ENCODE measurements around the gene SCN9A. TPM values are rescaled to one million over a fixed set of nuclear protein-coding genes. Genes with fewer than 3 reads are reported as not detected.

The SCN9A gene
- total RNA-seq, 1 donor from 2014 or later = not detected

- no peaks in the 10 kb centered on the region for H3K27me3 Mint-ChIP-seq (ENCODE audit: low read depth)
Observed at GRCh38 chr2:166343467-166343866, 32.3 kb downstream of the SCN9A start.

GRCh38 chr2:166341426-166341825 lies 34.3 kb downstream of the SCN9A start:
- Mint-ChIP-seq H3K27ac (no peak overlapping the region), H3K4me1 (ENCODE audit: low read depth) (no peaks in the 10 kb centered on the region), H3K4me3 (ENCODE audit: low read depth) (no peak overlapping the region), H3K36me3 (ENCODE audit: low read depth) (no peaks in the 10 kb centered on the region), H3K9me3 (no peaks in the 10 kb centered on the region), H3K27me3 (ENCODE audit: low read depth) (no peaks in the 10 kb centered on the region)
- DNase-seq (ENCODE audit: low spot score) = no peak
- intact Hi-C loops (cut with micrococcal nuclease) = no loop called here

More at GRCh38 chr2:166343467-166343866, 32.3 kb downstream of the SCN9A start:
- Mint-ChIP-seq H3K27ac (no peak overlapping the region), H3K4me1 (ENCODE audit: low read depth) (no peaks in the 10 kb centered on the region), H3K4me3 (ENCODE audit: low read depth) (no peak overlapping the region), H3K9me3 (no peaks in the 10 kb centered on the region), H3K36me3 (ENCODE audit: low read depth) (no peaks in the 10 kb centered on the region)
- intact Hi-C loops (cut with micrococcal nuclease) = no loop called here
- DNase-seq (ENCODE audit: low spot score) = no peak

- no peak for DNase-seq (ENCODE audit: low spot score)
- H3K36me3 Mint-ChIP-seq (ENCODE audit: low read depth) = no peaks in the 10 kb centered on the region
- no peaks in the 10 kb centered on the region for H3K9me3 Mint-ChIP-seq
- no peaks in the 10 kb centered on the region for H3K27me3 Mint-ChIP-seq (ENCODE audit: low read depth)
- intact Hi-C loops (cut with micrococcal nuclease) = no loop called here
- H3K27ac Mint-ChIP-seq = no peak overlapping the region
- H3K4me1 Mint-ChIP-seq (ENCODE audit: low read depth) = no peaks in the 10 kb centered on the region
- H3K4me3 Mint-ChIP-seq (ENCODE audit: low read depth) = no peak overlapping the region
Observed at GRCh38 chr2:166338831-166339339, 36.9 kb downstream of the SCN9A start.

GRCh38 chr2:166337932-166338331 lies 37.8 kb downstream of the SCN9A start:
- H3K36me3 Mint-ChIP-seq (ENCODE audit: low read depth) = no peaks in the 10 kb centered on the region
- H3K4me1 Mint-ChIP-seq (ENCODE audit: low read depth) = no peaks in the 10 kb centered on the region
- H3K4me3 Mint-ChIP-seq (ENCODE audit: low read depth) = no peak overlapping the region
- DNase-seq (ENCODE audit: low spot score) = no peak
- H3K9me3 Mint-ChIP-seq = no peaks in the 10 kb centered on the region
- no peak overlapping the region for H3K27ac Mint-ChIP-seq
- H3K27me3 Mint-ChIP-seq (ENCODE audit: low read depth) = no peaks in the 10 kb centered on the region
- intact Hi-C loops (cut with micrococcal nuclease) = no loop called here

GRCh38 chr2:166335284-166335683 lies 40.5 kb downstream of the SCN9A start:
- H3K4me1 Mint-ChIP-seq (ENCODE audit: low read depth) = no peaks in the 10 kb centered on the region
- H3K27me3 Mint-ChIP-seq (ENCODE audit: low read depth) = no peaks in the 10 kb centered on the region
- no peak overlapping the region for H3K27ac Mint-ChIP-seq
- intact Hi-C loops (cut with micrococcal nuclease) = no loop called here
- no peak for DNase-seq (ENCODE audit: low spot score)
- no peak overlapping the region for H3K4me3 Mint-ChIP-seq (ENCODE audit: low read depth)
- H3K36me3 Mint-ChIP-seq (ENCODE audit: low read depth) = no peaks in the 10 kb centered on the region
- no peaks in the 10 kb centered on the region for H3K9me3 Mint-ChIP-seq

- Mint-ChIP-seq H3K36me3 (ENCODE audit: low read depth) (no peaks in the 10 kb centered on the region), H3K4me3 (ENCODE audit: low read depth) (no peak overlapping the region), H3K9me3 (no peaks in the 10 kb centered on the region), H3K27me3 (ENCODE audit: low read depth) (no peaks in the 10 kb centered on the region), H3K27ac (no peak overlapping the region), H3K4me1 (ENCODE audit: low read depth) (no peaks in the 10 kb centered on the region)
- DNase-seq (ENCODE audit: low spot score) = no peak
- intact Hi-C loops (cut with micrococcal nuclease) = no loop called here
Observed at GRCh38 chr2:166334805-166335204, 40.9 kb downstream of the SCN9A start.

- H3K36me3 Mint-ChIP-seq (ENCODE audit: low read depth) = no peaks in the 10 kb centered on the region
- no peak overlapping the region for H3K27ac Mint-ChIP-seq
- no peak overlapping the region for H3K4me3 Mint-ChIP-seq (ENCODE audit: low read depth)
- intact Hi-C loops (cut with micrococcal nuclease) = no loop called here
- H3K4me1 Mint-ChIP-seq (ENCODE audit: low read depth) = no peaks in the 10 kb centered on the region
- DNase-seq (ENCODE audit: low spot score) = no peak
- no peaks in the 10 kb centered on the region for H3K27me3 Mint-ChIP-seq (ENCODE audit: low read depth)
- H3K9me3 Mint-ChIP-seq = no peaks in the 10 kb centered on the region
Observed at GRCh38 chr2:166333801-166334200, 41.9 kb downstream of the SCN9A start.

GRCh38 chr2:166332106-166332505 lies 43.6 kb downstream of the SCN9A start:
- intact Hi-C loops (cut with micrococcal nuclease) = no loop called here
- Mint-ChIP-seq H3K36me3 (ENCODE audit: low read depth) (no peaks in the 10 kb centered on the region), H3K27ac (no peak overlapping the region), H3K9me3 (no peaks in the 10 kb centered on the region), H3K4me3 (ENCODE audit: low read depth) (no peak overlapping the region), H3K4me1 (ENCODE audit: low read depth) (no peaks in the 10 kb centered on the region), H3K27me3 (ENCODE audit: low read depth) (no peaks in the 10 kb centered on the region)
- no peak for DNase-seq (ENCODE audit: low spot score)

- no peaks in the 10 kb centered on the region for H3K27me3 Mint-ChIP-seq (ENCODE audit: low read depth)
- DNase-seq (ENCODE audit: low spot score) = no peak
- intact Hi-C loops (cut with micrococcal nuclease) = no loop called here
- no peaks in the 10 kb centered on the region for H3K9me3 Mint-ChIP-seq
- H3K4me3 Mint-ChIP-seq (ENCODE audit: low read depth) = no peak overlapping the region
- H3K36me3 Mint-ChIP-seq (ENCODE audit: low read depth) = no peaks in the 10 kb centered on the region
- H3K27ac Mint-ChIP-seq = no peak overlapping the region
- H3K4me1 Mint-ChIP-seq (ENCODE audit: low read depth) = no peaks in the 10 kb centered on the region
Observed at GRCh38 chr2:166331468-166331867, 44.3 kb downstream of the SCN9A start.

- Mint-ChIP-seq H3K9me3 (no peaks in the 10 kb centered on the region), H3K4me1 (ENCODE audit: low read depth) (no peaks in the 10 kb centered on the region), H3K27me3 (ENCODE audit: low read depth) (no peaks in the 10 kb centered on the region), H3K36me3 (ENCODE audit: low read depth) (no peaks in the 10 kb centered on the region), H3K27ac (no peak overlapping the region), H3K4me3 (ENCODE audit: low read depth) (no peak overlapping the region)
- intact Hi-C loops (cut with micrococcal nuclease) = no loop called here
- no peak for DNase-seq (ENCODE audit: low spot score)
Observed at GRCh38 chr2:166329465-166329864, 46.3 kb downstream of the SCN9A start.

- Mint-ChIP-seq H3K27me3 (ENCODE audit: low read depth) (no peaks in the 10 kb centered on the region), H3K36me3 (ENCODE audit: low read depth) (no peaks in the 10 kb centered on the region), H3K27ac (no peak overlapping the region), H3K4me1 (ENCODE audit: low read depth) (no peaks in the 10 kb centered on the region), H3K9me3 (no peaks in the 10 kb centered on the region), H3K4me3 (ENCODE audit: low read depth) (no peak overlapping the region)
- intact Hi-C loops (cut with micrococcal nuclease) = no loop called here
- no peak for DNase-seq (ENCODE audit: low spot score)
Observed at GRCh38 chr2:166328147-166328546, 47.6 kb downstream of the SCN9A start.

- H3K36me3 Mint-ChIP-seq (ENCODE audit: low read depth) = no peaks in the 10 kb centered on the region
- no peak overlapping the region for H3K27ac Mint-ChIP-seq
- no peaks in the 10 kb centered on the region for H3K27me3 Mint-ChIP-seq (ENCODE audit: low read depth)
- no peaks in the 10 kb centered on the region for H3K4me1 Mint-ChIP-seq (ENCODE audit: low read depth)
- intact Hi-C loops (cut with micrococcal nuclease) = no loop called here
- no peak for DNase-seq (ENCODE audit: low spot score)
- no peaks in the 10 kb centered on the region for H3K9me3 Mint-ChIP-seq
- no peak overlapping the region for H3K4me3 Mint-ChIP-seq (ENCODE audit: low read depth)
Observed at GRCh38 chr2:166321076-166321475, 54.7 kb downstream of the SCN9A start.

GRCh38 chr2:166314022-166314759 lies 61.6 kb downstream of the SCN9A start:
- H3K4me3 Mint-ChIP-seq (ENCODE audit: low read depth) = no peak overlapping the region
- H3K4me1 Mint-ChIP-seq (ENCODE audit: low read depth) = no peaks in the 10 kb centered on the region
- DNase-seq (ENCODE audit: low spot score) = no peak
- no peaks in the 10 kb centered on the region for H3K36me3 Mint-ChIP-seq (ENCODE audit: low read depth)
- no peaks in the 10 kb centered on the region for H3K27me3 Mint-ChIP-seq (ENCODE audit: low read depth)
- intact Hi-C loops (cut with micrococcal nuclease) = no loop called here
- H3K9me3 Mint-ChIP-seq = no peaks in the 10 kb centered on the region
- H3K27ac Mint-ChIP-seq = no peak overlapping the region

Measured in activated T-helper 2 cell treated with anti-CD3 and anti-CD28 coated beads, Interferon-gamma antibody, Interleukin-2, Interleukin-4, amounts not matched to agents 10 μg/mL and 5 μg/mL and 100 μg/mL, durations not matched to agents 14 hours and 24 hours and 36 hours (primary cell).